ENCODE results near the gene NRG4. TPM values are rescaled to one million over a fixed set of nuclear protein-coding genes. Genes with fewer than 3 reads are reported as not detected.

Gene NRG4
- total RNA-seq, 1 experiment from 2014 or later, result not detected

DNA sequence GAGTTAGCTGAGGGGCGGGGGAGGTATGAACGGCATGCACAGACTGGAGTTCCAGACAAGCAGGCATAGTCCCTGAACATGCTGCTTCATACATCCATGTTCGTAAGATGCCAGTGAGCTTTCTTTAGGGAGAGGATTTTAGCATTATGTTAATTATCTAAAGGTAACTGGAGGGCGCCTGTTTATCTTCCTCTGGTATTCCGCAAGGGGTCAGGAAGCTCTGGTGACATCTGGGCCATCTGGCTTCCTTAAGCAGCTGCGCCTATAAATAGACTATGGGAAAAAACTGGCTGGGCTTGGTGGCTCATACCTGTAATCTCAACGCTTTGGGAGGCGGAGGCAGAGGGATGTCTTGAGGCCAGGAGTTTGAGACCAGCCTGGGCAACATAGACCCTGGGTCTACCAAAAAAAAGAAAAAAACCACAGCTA, 110.1 kb downstream of the NRG4 start:
- no peaks in the 10 kb centered on the region for H3K27me3 ChIP-seq (ENCODE audit: insufficient read depth, low read length)
- WGBS (ENCODE audit: extremely low coverage, insufficient read length, low lambda C conversion rate), result no CpG with 5 or more reads among the region's 8 CpGs
- no peak overlapping the region for H3K4ac ChIP-seq (ENCODE audit: low read depth, low read length)
- H4K91ac ChIP-seq (ENCODE audit: insufficient read length, low read depth, low read length), result no peak overlapping the region
- H3K4me2 ChIP-seq (ENCODE audit: insufficient read depth, insufficient read length, low read length), result peak overlapping the region; percentile 86
- H2BK120ac ChIP-seq (ENCODE audit: low read depth, low read length, poor library complexity, severe bottlenecking), result no peak overlapping the region
- peaks cover 5% of the 10 kb centered on the region for H3K79me1 ChIP-seq (ENCODE audit: insufficient read depth, low read depth, low read length, poor library complexity, severe bottlenecking)
- no peak overlapping the region for H2AFZ ChIP-seq (ENCODE audit: low read length)
- H3K27ac ChIP-seq (ENCODE audit: insufficient read length, low read depth, low read length), result peak overlapping the region; percentile 36
- no peaks in the 10 kb centered on the region; the same call in 1 of the 2 replicates for H3K27me3 Mint-ChIP-seq (ENCODE audit: low read depth)
- no peak overlapping the region for H3K56ac ChIP-seq (ENCODE audit: insufficient read length, low read depth, low read length)
- no peak overlapping the region for H3K14ac ChIP-seq (ENCODE audit: insufficient read depth, low read length)
- peak overlapping the region; percentile 46 to 73 for H3K4me3 Mint-ChIP-seq
- no peak overlapping the region for H2BK15ac ChIP-seq (ENCODE audit: low read depth, low read length)
- TF ChIP-seq, protein P1, sequence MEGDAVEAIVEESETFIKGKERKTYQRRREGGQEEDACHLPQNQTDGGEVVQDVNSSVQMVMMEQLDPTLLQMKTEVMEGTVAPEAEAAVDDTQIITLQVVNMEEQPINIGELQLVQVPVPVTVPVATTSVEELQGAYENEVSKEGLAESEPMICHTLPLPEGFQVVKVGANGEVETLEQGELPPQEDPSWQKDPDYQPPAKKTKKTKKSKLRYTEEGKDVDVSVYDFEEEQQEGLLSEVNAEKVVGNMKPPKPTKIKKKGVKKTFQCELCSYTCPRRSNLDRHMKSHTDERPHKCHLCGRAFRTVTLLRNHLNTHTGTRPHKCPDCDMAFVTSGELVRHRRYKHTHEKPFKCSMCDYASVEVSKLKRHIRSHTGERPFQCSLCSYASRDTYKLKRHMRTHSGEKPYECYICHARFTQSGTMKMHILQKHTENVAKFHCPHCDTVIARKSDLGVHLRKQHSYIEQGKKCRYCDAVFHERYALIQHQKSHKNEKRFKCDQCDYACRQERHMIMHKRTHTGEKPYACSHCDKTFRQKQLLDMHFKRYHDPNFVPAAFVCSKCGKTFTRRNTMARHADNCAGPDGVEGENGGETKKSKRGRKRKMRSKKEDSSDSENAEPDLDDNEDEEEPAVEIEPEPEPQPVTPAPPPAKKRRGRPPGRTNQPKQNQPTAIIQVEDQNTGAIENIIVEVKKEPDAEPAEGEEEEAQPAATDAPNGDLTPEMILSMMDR (conservative IDR thresholded peaks at IDR 0.05), result no peak
- H2BK5ac ChIP-seq (ENCODE audit: insufficient read length, low read length), result no peak overlapping the region
- H3K4me1 ChIP-seq (ENCODE audit: insufficient read depth, low read length), result peaks cover 2% of the 10 kb centered on the region
- peaks cover 19 to 32% (median 30%) of the 10 kb centered on the region in 3 experiments for H3K36me3 Mint-ChIP-seq (ENCODE audit: insufficient read depth in 1 of 3, low read depth in 3 of 3)
- no peak overlapping the region for H2BK12ac ChIP-seq (ENCODE audit: insufficient read length, low read depth, low read length)
- H4K8ac ChIP-seq (replicated peaks; ENCODE audit: insufficient read length, low read depth, low read length), result no peak overlapping the region
- peaks cover 9% of the 10 kb centered on the region; the same call in 1 of the 2 replicates for H3K79me2 ChIP-seq (ENCODE audit: insufficient read depth, low read length)
- peak; percentile 90 for DNase-seq
- peak overlapping the region; percentile 10 for H3K9ac ChIP-seq (ENCODE audit: extremely low read depth, insufficient read length, low read length)
- H3T11ph ChIP-seq (ENCODE audit: low read length), result no peak overlapping the region
- H3K4me1 Mint-ChIP-seq, result peaks cover 34 to 36% of the 10 kb centered on the region in 2 experiments
- H4K5ac ChIP-seq (ENCODE audit: insufficient read length, low read depth, low read length), result no peak overlapping the region
- H3K18ac ChIP-seq (ENCODE audit: insufficient read length, low read depth, low read length), result no peak overlapping the region
- peak overlapping the region; percentile 91 to 99 (median 98) for H3K27ac Mint-ChIP-seq
- H3K9me3 ChIP-seq (ENCODE audit: control insufficient read depth, low read depth, low read length), result no peaks in the 10 kb centered on the region
- no peak overlapping the region for H3K23ac ChIP-seq (ENCODE audit: insufficient read length, low read depth, low read length)
- no peak overlapping the region for H2BK20ac ChIP-seq (ENCODE audit: low read depth, low read length, poor library complexity, severe bottlenecking)
- peaks cover 3% of the 10 kb centered on the region for H3K23me2 ChIP-seq (ENCODE audit: insufficient read length, low read depth, low read length, poor library complexity, severe bottlenecking)
- H2AK5ac ChIP-seq (ENCODE audit: insufficient read length, low read length), result no peak overlapping the region
- no peaks in the 10 kb centered on the region for H4K20me1 ChIP-seq (ENCODE audit: control insufficient read depth, insufficient read depth, insufficient read length)
- H3K9me3 Mint-ChIP-seq, result no peaks in the 10 kb centered on the region

Measured in H9 (cell line).